ENCODE data around the gene TMEM150C. TPM values are rescaled to one million over a fixed set of nuclear protein-coding genes. Genes with fewer than 3 reads are reported as not detected.
"Not testable (repeated sequence)": the region's sequence is repeated elsewhere in the genome, so short reads cannot be mapped to it uniquely, and the experiment has no call there.

The TMEM150C gene
- total RNA-seq, 6 experiments from 2014 or later = 3.5 to 11.8 (median 6.8) TPM

GRCh38 chr4:82555276-82555675 lies 6.5 kb downstream of the TMEM150C start:
- TF ChIP-seq POLR2A (IDR thresholded peaks at IDR 0.05) (no peak), CTCF (IDR thresholded peaks at IDR 0.05) (no peak)
- Histone ChIP-seq H3K27me3 (no peaks in the 10 kb centered on the region), H3K36me3 (no peaks in the 10 kb centered on the region), H3K27ac (no peak overlapping the region), H3K4me1 (peaks cover 0 to 30% (median 2%) of the 10 kb centered on the region in 4 donors), H3K9me3 (no peaks in the 10 kb centered on the region), H3K4me3 (no peak overlapping the region)
- ATAC-seq (peak in 1 of 4 donors; percentile 27), DNase-seq (no peak)
- whole genome bisulfite sequencing (ENCODE audit: insufficient coverage, low coverage, low lambda C conversion rate, missing lambda C conversion rate) = 63% methylated on average over 3 of the region's 3 CpGs
- intact Hi-C loops (cut with DNase I) = no loop called here

GRCh38 chr4:82553020-82553419 lies 8.8 kb downstream of the TMEM150C start:
- intact Hi-C loops (cut with DNase I) = no loop called here
- H3K27me3 ChIP-seq = no peaks in the 10 kb centered on the region
- H3K4me1 ChIP-seq = peaks cover 0 to 12% (median 2%) of the 10 kb centered on the region in 4 donors
- H3K27ac ChIP-seq = peak overlapping the region in 2 of 3 donors; percentile 4 to 22
- DNase-seq = no peak
- TF ChIP-seq POLR2A (IDR thresholded peaks at IDR 0.05) = no peak
- no peak for TF ChIP-seq CTCF (IDR thresholded peaks at IDR 0.05)
- H3K4me3 ChIP-seq = no peak overlapping the region
- no peaks in the 10 kb centered on the region for H3K9me3 ChIP-seq
- H3K36me3 ChIP-seq = no peaks in the 10 kb centered on the region
- ATAC-seq = peak; percentile 76 to 89 (median 85)
- 26% methylated on average over 3 of the region's 3 CpGs for WGBS (ENCODE audit: insufficient coverage, low coverage, low lambda C conversion rate, missing lambda C conversion rate)

- no peaks in the 10 kb centered on the region for H3K36me3 ChIP-seq
- no peak for TF ChIP-seq CTCF (IDR thresholded peaks at IDR 0.05)
- TF ChIP-seq POLR2A (IDR thresholded peaks at IDR 0.05) = no peak
- no peak for ATAC-seq
- no peaks in the 10 kb centered on the region for H3K9me3 ChIP-seq
- peaks cover 0 to 12% (median 2%) of the 10 kb centered on the region in 4 donors for H3K4me1 ChIP-seq
- WGBS (ENCODE audit: insufficient coverage, low coverage, low lambda C conversion rate, missing lambda C conversion rate) = 100% methylated on average over 1 of the region's 2 CpGs
- intact Hi-C loops (cut with DNase I) = no loop called here
- H3K27ac ChIP-seq = no peak overlapping the region
- no peak for DNase-seq
- no peak overlapping the region for H3K4me3 ChIP-seq
- H3K27me3 ChIP-seq = no peaks in the 10 kb centered on the region
These were observed 10.1 kb downstream of the TMEM150C start for GRCh38 chr4:82551734-82552133.

GRCh38 chr4:82547850-82548249 lies 13.9 kb downstream of the TMEM150C start:
- peaks cover 0 to 11% (median 2%) of the 10 kb centered on the region in 4 donors for H3K4me1 ChIP-seq
- DNase-seq; H3K9me3 ChIP-seq; H3K27me3 ChIP-seq; H3K36me3 ChIP-seq; H3K4me3 ChIP-seq; ATAC-seq; H3K27ac ChIP-seq; intact Hi-C loops (cut with DNase I): not testable (repeated sequence)
- WGBS (ENCODE audit: insufficient coverage, low coverage, low lambda C conversion rate, missing lambda C conversion rate) = 100% methylated on average over 3 of the region's 3 CpGs

GRCh38 chr4:82543131-82543530 lies 18.7 kb downstream of the TMEM150C start:
- H3K36me3 ChIP-seq = no peaks in the 10 kb centered on the region
- intact Hi-C loops (cut with DNase I) = no loop called here
- no peak overlapping the region for H3K4me3 ChIP-seq
- no peak for ATAC-seq
- H3K4me1 ChIP-seq = peaks cover 0 to 13% (median 6%) of the 10 kb centered on the region in 4 donors
- 100% methylated on average over 1 of the region's 1 CpG for WGBS (ENCODE audit: insufficient coverage, low coverage, low lambda C conversion rate, missing lambda C conversion rate)
- DNase-seq = no peak
- no peaks in the 10 kb centered on the region for H3K9me3 ChIP-seq
- H3K27me3 ChIP-seq = no peaks in the 10 kb centered on the region
- no peak for TF ChIP-seq POLR2A (IDR thresholded peaks at IDR 0.05)
- TF ChIP-seq CTCF (IDR thresholded peaks at IDR 0.05) = no peak
- peak overlapping the region in 2 of 3 donors; percentile 13 to 24 for H3K27ac ChIP-seq

Data from right lobe of liver (tissue), 6 donors.